ENCODE data around the gene CXXC4. TPM values are rescaled to one million over a fixed set of nuclear protein-coding genes. Genes with fewer than 3 reads are reported as not detected.

The CXXC4 gene
- under 1 TPM; 0.18 to 0.92 (median 0.34) TPM for polyA plus RNA-seq

GRCh38 chr4:104494822-104495559 lies at the start of gene CXXC4:
CXXC4 (minus strand) TSS chr4:104494894; CDS start chr4:104491802, 3,092 bp downstream.
- H3K27ac ChIP-seq (ENCODE audit: low read depth, low read length), result no peak within 1 kb of the TSS
- WGBS, 3 donors, result 1% methylated on average over 32 to 42 of the region's 42 CpGs

GRCh38 chr4:104533156-104533555 lies 38.5 kb upstream of the CXXC4 start:
- WGBS, 3 donors, result 65 to 84% (median 78%) methylated on average over 1 of the region's 1 CpG
- H3K27ac ChIP-seq (ENCODE audit: low read depth, low read length), result no peak overlapping the region

- no peak overlapping the region for H3K27ac ChIP-seq (ENCODE audit: low read depth, low read length)
- WGBS, 3 donors, result 69 to 82% (median 77%) methylated on average over 2 of the region's 2 CpGs
Observed at GRCh38 chr4:104532677-104533076, 38.0 kb upstream of the CXXC4 start.

GRCh38 chr4:104531390-104531789 lies 36.7 kb upstream of the CXXC4 start:
- WGBS, 3 donors, result 6 to 36% (median 19%) methylated on average over 1 of the region's 1 CpG
- H3K27ac ChIP-seq (ENCODE audit: low read depth, low read length), result no peak overlapping the region

- H3K27ac ChIP-seq (ENCODE audit: low read depth, low read length), result no peak overlapping the region
- WGBS, 3 donors, result 89 to 96% (median 91%) methylated on average over 2 of the region's 2 CpGs
Observed at GRCh38 chr4:104530426-104530825, 35.7 kb upstream of the CXXC4 start.

GRCh38 chr4:104524591-104524990 lies 29.9 kb upstream of the CXXC4 start:
- 80 to 86% (median 83%) methylated on average over 1 of the region's 1 CpG for WGBS, 3 donors
- no peak overlapping the region for H3K27ac ChIP-seq (ENCODE audit: low read depth, low read length)

- 38 to 83% (median 69%) methylated on average over 2 of the region's 2 CpGs for WGBS, 3 donors
Observed at GRCh38 chr4:104524026-104524425, 29.3 kb upstream of the CXXC4 start.

GRCh38 chr4:104519588-104519987 lies 24.9 kb upstream of the CXXC4 start:
- no peak overlapping the region for H3K27ac ChIP-seq (ENCODE audit: low read depth, low read length)

More at GRCh38 chr4:104524026-104524425, 29.3 kb upstream of the CXXC4 start:
- no peak overlapping the region for H3K27ac ChIP-seq (ENCODE audit: low read depth, low read length)

GRCh38 chr4:104516884-104517283 lies 22.2 kb upstream of the CXXC4 start:
- H3K27ac ChIP-seq (ENCODE audit: low read depth, low read length), result no peak overlapping the region

- 55 to 85% (median 57%) methylated on average over 1 of the region's 1 CpG for WGBS, 3 donors
- no peak overlapping the region for H3K27ac ChIP-seq (ENCODE audit: low read depth, low read length)
Observed at GRCh38 chr4:104508224-104508623, 13.5 kb upstream of the CXXC4 start.

GRCh38 chr4:104507112-104507511 lies 12.4 kb upstream of the CXXC4 start:
- WGBS, 3 donors, result 44 to 85% (median 48%) methylated on average over 1 of the region's 1 CpG
- H3K27ac ChIP-seq (ENCODE audit: low read depth, low read length), result no peak overlapping the region

- WGBS, 3 donors, result 62 to 69% (median 67%) methylated on average over 2 of the region's 2 CpGs
- H3K27ac ChIP-seq (ENCODE audit: low read depth, low read length), result no peak overlapping the region
Observed at GRCh38 chr4:104504536-104504935, 9.8 kb upstream of the CXXC4 start.

- H3K27ac ChIP-seq (ENCODE audit: low read depth, low read length), result no peak overlapping the region
- 69 to 95% (median 75%) methylated on average over 2 of the region's 2 CpGs for WGBS, 3 donors
Observed at GRCh38 chr4:104502471-104502870, 7.8 kb upstream of the CXXC4 start.

GRCh38 chr4:104501290-104501689 lies 6.6 kb upstream of the CXXC4 start:
- WGBS, 3 donors, result 48 to 59% (median 55%) methylated on average over 3 of the region's 3 CpGs
- no peak overlapping the region for H3K27ac ChIP-seq (ENCODE audit: low read depth, low read length)

- H3K27ac ChIP-seq (ENCODE audit: low read depth, low read length), result no peak overlapping the region
- 40 to 52% (median 44%) methylated on average over 5 of the region's 5 CpGs for WGBS, 3 donors
Observed at GRCh38 chr4:104500442-104500841, 5.7 kb upstream of the CXXC4 start.

GRCh38 chr4:104494185-104494584 lies 509 bp downstream of the CXXC4 start:
- H3K27ac ChIP-seq (ENCODE audit: low read depth, low read length), result no peak overlapping the region
- WGBS, 3 donors, result 10 to 33% (median 23%) methylated on average over 5 of the region's 5 CpGs

- no peak overlapping the region for H3K27ac ChIP-seq (ENCODE audit: low read depth, low read length)
- WGBS, 3 donors, result 64 to 94% (median 93%) methylated on average over 3 of the region's 3 CpGs
Observed at GRCh38 chr4:104493081-104493831, 1.4 kb downstream of the CXXC4 start.

- H3K27ac ChIP-seq (ENCODE audit: low read depth, low read length), result no peak overlapping the region
Observed at GRCh38 chr4:104492183-104492771, 2.4 kb downstream of the CXXC4 start.

GRCh38 chr4:104491481-104492182 lies 3.1 kb downstream of the CXXC4 start:
- 1 to 2% (median 1%) methylated on average over 39 to 47 of the region's 47 CpGs for WGBS, 3 donors
- H3K27ac ChIP-seq (ENCODE audit: low read depth, low read length), result no peak overlapping the region

More at GRCh38 chr4:104492183-104492771, 2.4 kb downstream of the CXXC4 start:
- 7 to 13% (median 13%) methylated on average over 7 of the region's 7 CpGs for WGBS, 3 donors

Measured in adipose tissue (tissue), 3 donors.